ENCODE measurements around the gene ABCF3.

Gene ABCF3

DNA sequence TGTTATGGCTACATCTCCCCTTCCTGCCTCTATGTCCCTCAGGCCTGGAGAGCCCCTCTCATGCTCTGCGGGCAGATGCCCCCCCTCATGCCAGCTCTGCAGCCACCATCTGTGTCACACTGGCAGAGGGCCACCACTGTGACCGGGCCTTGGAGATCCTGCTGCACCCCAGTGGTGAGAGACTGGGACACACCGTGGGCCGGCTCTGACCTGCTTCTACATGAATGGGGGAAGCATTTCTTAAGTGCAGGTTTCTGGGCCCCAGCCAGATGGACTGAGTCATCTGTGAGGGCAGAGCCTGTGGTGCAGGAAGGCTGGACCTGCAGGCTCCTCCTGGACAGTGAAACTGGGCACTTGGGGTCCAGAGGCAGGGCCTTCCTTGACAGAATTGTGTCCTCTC lies 48.2 kb downstream of the ABCF3 start:
- DNase-seq, result no peak

- no peak for DNase-seq
Observed at GRCh38 chr3:184234671-184235380, 48.8 kb downstream of the ABCF3 start.

GRCh38 chr3:184235381-184236032 lies 49.5 kb downstream of the ABCF3 start:
- no peak for DNase-seq

DNA sequence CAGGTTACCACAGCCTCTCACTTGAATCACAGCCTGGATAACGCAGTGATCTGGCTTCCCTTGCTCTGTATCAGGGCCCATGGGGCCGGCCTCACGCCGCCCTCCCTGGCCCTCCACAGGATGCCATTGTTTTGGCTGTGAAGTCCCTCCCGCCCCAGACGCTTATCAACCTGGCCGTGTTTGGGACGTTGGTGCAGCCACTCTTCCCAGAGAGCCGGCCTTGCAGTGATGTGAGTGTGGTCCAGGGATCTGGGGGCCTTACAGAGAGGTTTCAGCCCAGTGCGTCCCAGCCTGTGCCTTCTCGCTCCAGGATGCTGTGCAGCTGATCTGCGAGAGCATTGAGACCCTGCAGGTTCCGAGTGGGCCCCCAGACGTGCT lies 50.0 kb downstream of the ABCF3 start:
- no peak for DNase-seq

GRCh38 chr3:184236636-184237035 lies 50.6 kb downstream of the ABCF3 start:
- DNase-seq, result no peak

DNA sequence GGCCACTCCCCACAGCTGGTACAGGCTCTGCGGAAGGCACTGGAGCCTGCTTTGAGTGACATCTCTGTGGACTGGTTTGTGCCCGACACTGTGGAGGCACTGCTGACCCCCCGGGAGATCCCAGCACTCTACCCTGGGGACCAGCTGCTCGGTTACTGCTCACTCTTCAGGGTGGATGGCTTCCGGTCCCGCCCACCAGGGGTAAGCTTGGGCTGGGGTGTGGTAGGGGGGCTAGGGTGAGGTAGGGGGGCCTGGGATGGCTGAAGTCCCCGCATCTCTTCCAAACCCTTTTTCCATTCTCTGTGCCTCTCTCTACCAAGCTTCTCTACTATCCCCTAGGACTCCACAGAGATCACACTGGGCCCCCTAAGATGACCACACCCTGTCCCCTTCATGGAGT lies 51.2 kb downstream of the ABCF3 start:
- DNase-seq, result no peak

GRCh38 chr3:184237807-184238206 lies 51.8 kb downstream of the ABCF3 start:
- no peak for DNase-seq

- DNase-seq, result no peak
Observed at GRCh38 chr3:184238246-184238818, 52.3 kb downstream of the ABCF3 start.

GRCh38 chr3:184239221-184239620 lies 53.2 kb downstream of the ABCF3 start:
- DNase-seq, result no peak

DNA sequence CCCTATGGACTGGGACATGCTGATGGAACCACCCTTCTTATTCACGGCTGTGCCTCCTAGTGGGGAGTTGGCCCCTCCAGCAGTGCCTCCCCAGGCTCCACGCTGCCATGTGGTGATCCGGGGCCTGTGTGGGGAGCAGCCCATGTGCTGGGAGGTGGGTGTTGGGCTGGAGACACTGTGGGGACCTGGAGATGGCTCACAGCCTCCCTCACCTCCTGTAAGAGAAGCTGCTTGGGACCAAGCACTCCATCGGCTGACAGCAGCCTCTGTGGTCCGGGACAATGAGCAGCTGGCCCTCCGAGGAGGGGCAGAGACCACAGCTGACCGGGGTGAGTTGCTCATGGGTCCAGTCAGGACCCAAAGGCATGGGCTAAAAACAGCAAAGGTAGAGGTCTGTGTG lies 53.7 kb downstream of the ABCF3 start:
- no peak for DNase-seq

DNA sequence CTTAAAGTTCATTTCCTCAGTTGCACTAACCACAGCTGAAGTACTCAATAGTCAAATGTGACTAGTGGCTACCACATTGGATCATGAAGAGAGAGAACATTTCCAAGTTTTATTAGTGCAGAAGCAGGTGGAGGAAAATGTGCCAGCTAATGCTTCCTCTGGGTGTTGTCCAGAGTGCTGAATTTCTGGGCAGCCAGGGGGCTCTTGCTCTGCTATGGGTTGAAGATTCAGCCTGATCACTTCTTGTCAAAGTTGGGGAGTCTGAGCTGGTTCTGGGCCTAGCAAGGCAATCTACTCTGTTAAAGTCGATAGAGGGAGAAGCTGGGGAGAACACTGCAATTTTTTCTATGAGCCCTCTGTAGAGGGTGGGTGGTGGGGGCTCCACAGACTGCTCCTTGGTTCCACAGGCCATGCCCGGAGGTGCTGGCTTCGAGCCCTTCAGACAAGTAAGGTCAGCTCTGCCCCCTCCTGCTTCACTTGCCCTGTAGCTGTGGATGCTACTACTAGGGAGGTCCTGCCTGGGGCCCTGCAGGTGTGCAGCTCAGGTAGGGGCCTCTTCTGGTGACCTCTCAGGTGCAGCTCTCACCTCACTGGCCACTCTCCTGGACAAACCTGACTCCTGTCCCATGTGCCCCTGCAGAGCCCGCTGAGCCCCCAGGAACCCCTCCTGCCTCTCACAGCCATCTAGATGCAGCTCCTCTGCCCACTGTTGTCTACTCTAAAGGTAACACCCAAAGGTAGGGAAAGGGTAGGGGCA lies 54.6 kb downstream of the ABCF3 start:
- no peak for DNase-seq

DNA sequence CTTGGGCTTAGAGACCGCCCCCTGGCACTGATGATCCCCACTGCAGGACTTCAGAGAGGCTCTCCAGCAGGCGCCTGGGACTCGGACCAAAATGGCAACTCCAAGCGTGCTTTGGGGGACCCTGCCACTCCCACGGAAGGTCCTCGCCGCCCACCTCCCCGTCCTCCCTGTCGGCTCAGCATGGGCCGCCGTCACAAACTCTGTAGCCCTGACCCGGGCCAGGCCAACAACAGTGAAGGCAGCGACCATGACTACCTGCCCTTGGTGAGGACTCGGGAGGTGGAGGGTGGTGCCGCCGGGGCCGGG lies 55.1 kb downstream of the ABCF3 start:
- DNase-seq, result no peak

DNA sequence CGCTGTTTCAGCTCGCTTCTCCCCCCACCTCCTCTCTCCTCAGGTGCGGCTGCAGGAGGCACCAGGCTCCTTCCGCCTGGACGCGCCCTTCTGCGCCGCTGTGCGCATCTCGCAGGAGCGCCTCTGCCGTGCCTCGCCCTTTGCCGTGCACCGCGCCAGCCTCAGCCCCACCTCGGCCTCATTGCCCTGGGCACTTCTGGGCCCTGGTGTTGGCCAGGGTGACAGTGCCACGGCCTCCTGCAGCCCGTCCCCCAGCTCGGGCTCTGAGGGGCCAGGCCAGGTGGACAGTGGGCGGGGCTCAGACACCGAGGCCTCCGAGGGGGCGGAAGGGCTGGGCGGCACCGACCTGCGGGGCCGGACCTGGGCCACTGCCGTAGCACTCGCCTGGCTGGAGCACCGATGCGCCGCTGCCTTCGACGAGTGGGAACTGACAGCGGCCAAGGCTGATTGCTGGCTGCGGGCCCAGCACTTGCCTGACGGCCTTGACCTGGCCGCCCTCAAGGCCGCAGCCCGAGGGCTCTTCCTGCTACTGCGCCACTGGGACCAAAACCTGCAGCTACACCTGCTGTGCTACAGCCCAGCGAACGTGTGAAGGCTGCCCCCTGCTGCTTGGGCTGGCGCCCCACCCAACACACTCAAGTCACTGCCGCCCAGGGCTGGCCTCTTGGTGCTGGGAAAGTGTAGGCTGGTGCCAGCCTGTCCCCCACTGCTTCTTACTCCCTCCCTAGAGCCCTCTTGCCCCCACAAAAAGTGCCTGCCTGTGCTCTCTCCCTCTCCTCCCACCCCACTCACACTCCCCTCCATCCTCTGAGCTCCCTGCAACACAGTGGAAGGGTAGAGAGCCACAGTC lies 55.7 kb downstream of the ABCF3 start:
- no peak for DNase-seq

- no peak for DNase-seq
Observed at GRCh38 chr3:184242297-184242685, 56.3 kb downstream of the ABCF3 start.

All from NCI-H1092 (cell line).